Measurements from ENCODE around the gene GSG1.

The GSG1 gene

GRCh38 chr12:13128291-13128965 is 25.0 kb upstream of the GSG1 start:
- no peak for DNase-seq

GRCh38 chr12:13127444-13127843 is 24.0 kb upstream of the GSG1 start:
- TF ChIP-seq POLR2A (IDR thresholded peaks at IDR 0.05; ENCODE audit: low read length) (no peak), GATA1 (IDR thresholded peaks at IDR 0.05; ENCODE audit: low read depth, low read length) (no peak)
- DNase-seq: no peak

More at GRCh38 chr12:13128291-13128965, 25.0 kb upstream of the GSG1 start:
- TF ChIP-seq POLR2A (IDR thresholded peaks at IDR 0.05; ENCODE audit: low read length) (no peak), GATA1 (IDR thresholded peaks at IDR 0.05; ENCODE audit: low read depth, low read length) (no peak)

GRCh38 chr12:13126494-13126893 is 23.0 kb upstream of the GSG1 start:
- TF ChIP-seq GATA1 (IDR thresholded peaks at IDR 0.05; ENCODE audit: low read depth, low read length) (no peak), POLR2A (IDR thresholded peaks at IDR 0.05; ENCODE audit: low read length) (no peak)
- no peak for DNase-seq

DNA sequence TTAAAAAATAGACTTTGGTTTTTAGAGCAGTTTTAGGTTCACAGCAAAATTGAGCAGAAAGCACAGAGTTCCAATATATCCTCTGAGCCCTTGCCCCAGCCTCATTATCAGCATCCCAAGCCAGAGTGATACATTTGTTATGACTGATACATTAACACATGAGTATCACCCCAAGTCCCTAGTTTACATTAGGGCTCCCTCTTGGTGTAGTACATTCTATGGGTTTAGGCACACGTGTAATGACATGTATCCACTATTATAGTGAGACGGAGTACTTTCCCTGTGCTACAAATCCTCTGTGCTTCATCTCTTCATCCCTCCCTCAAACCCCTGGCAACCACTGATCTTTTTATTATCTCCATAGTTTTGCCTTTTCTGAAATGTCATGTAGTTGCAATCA is 22.5 kb upstream of the GSG1 start:
- TF ChIP-seq GATA1 (IDR thresholded peaks at IDR 0.05; ENCODE audit: low read depth, low read length) (no peak), POLR2A (IDR thresholded peaks at IDR 0.05; ENCODE audit: low read length) (no peak)

GRCh38 chr12:13124656-13125505 is 21.4 kb upstream of the GSG1 start:
- no peak for DNase-seq

More for the DNA sequence above, 22.5 kb upstream of the GSG1 start:
- DNase-seq: no peak

GRCh38 chr12:13121568-13121967 is 18.1 kb upstream of the GSG1 start:
- DNase-seq: no peak
- no peak for TF ChIP-seq GATA1 (IDR thresholded peaks at IDR 0.05; ENCODE audit: low read depth, low read length)
- TF ChIP-seq POLR2A (IDR thresholded peaks at IDR 0.05; ENCODE audit: low read length): no peak

More at GRCh38 chr12:13124656-13125505, 21.4 kb upstream of the GSG1 start:
- TF ChIP-seq GATA1 (IDR thresholded peaks at IDR 0.05; ENCODE audit: low read depth, low read length): no peak
- no peak for TF ChIP-seq POLR2A (IDR thresholded peaks at IDR 0.05; ENCODE audit: low read length)

GRCh38 chr12:13120413-13120812 is 16.9 kb upstream of the GSG1 start:
- TF ChIP-seq POLR2A (IDR thresholded peaks at IDR 0.05; ENCODE audit: low read length) (no peak), GATA1 (IDR thresholded peaks at IDR 0.05; ENCODE audit: low read depth, low read length) (no peak)
- DNase-seq: no peak

- no peak for DNase-seq
- TF ChIP-seq POLR2A (IDR thresholded peaks at IDR 0.05; ENCODE audit: low read length) (no peak), GATA1 (IDR thresholded peaks at IDR 0.05; ENCODE audit: low read depth, low read length) (no peak)
Observed at GRCh38 chr12:13119826-13120225, 16.4 kb upstream of the GSG1 start.

DNA sequence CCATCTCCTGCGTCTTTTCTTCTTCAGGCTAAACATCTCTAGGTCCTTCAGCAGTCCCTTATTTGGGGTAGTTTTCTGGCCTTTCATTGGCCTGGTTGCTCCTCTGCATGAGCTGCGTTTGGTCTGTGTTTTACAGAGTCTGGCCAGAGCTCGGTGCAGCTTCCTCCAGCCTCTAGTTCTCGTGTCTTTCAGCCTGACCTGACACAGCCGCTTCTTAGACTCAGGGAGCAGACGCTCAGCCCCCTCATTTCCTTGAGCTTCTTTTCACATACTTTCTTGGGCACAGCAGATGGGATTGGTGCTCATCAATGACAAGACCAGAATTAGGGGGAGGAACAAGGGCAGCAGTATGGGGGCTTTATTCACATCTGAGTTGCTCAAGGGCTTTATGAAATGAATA is 13.6 kb upstream of the GSG1 start:
- no peak for DNase-seq
- TF ChIP-seq GATA1 (IDR thresholded peaks at IDR 0.05; ENCODE audit: low read depth, low read length) (no peak), POLR2A (IDR thresholded peaks at IDR 0.05; ENCODE audit: low read length) (no peak)

DNA sequence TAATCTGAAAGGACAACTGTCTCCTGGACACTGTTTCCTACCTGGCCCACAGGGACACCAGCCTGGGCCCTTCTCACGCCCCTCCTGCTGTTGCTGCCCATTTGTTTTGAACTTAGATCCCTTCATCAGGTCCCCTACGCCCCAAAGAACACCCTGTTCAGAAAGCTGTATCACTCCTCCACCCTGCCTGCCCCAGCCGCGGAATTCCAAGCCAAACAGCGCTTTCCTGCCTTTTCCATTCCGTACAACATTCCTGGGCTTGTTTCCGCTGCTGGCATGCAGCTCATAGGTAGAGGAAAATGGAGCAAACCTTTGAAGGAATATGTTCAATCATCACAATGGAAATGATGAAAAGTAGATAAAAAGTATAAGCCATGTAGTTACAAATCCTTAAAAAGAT is 12.8 kb upstream of the GSG1 start:
- DNase-seq: no peak
- TF ChIP-seq GATA1 (IDR thresholded peaks at IDR 0.05; ENCODE audit: low read depth, low read length): no peak
- no peak for TF ChIP-seq POLR2A (IDR thresholded peaks at IDR 0.05; ENCODE audit: low read length)

DNA sequence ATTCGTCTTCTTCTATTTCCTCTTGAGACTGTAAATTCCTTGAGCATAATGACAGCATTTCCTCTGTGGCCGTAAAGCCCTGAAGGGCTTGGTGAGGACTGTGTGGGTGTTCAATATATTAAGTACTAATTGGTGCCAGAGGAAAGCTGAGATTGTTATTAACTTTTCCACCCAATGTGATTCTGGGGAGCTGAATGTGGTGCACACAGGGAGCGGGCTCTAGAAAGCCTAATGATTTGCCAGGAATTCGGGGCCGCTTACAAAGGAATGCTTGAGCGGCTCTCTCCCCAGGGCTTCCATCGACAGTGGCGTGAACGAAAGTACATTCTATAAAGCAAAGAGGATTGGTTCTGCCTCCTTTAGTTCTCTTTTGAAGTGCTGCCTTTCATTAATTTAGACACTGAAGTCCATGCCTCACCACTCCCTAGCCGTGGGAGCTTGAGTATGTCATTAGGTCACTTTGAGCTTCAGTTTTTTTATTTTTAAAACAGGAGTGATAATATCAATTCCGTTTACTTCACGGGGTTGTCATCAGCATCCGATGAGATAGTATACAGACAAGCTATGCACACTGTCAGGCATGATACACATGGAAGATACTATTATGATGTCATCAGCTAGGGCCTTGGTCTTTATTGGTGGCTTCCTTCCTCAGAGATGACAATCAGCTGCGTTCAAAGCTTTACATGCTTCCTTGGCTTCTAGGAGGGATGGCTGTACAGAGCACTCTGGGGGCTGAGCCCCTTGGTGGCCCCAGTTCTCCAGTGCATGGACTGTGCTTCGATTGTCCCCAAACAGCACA is 11.0 kb upstream of the GSG1 start:
- DNase-seq: no peak
- TF ChIP-seq POLR2A (IDR thresholded peaks at IDR 0.05; ENCODE audit: low read length): no peak
- TF ChIP-seq GATA1 (IDR thresholded peaks at IDR 0.05; ENCODE audit: low read depth, low read length): no peak

DNA sequence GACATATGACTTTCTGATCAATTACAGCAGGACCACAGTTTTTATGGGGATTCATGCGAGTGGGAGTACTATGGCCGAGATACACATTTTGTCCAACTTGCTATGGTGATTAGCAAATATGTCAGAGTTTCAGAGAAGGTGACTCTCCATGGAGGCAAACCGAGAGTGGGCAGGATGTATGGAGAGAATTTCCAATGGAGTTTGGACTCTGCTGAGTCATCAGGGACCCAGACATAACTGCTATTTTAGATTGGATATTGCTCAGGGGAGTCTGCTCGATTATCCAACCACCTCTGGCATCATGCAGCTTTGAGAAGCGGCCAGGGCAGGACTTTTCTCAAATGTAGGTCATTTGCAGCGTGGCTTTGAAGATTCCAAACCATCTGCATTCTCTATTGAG is 9.5 kb upstream of the GSG1 start:
- no peak for DNase-seq
- TF ChIP-seq POLR2A (IDR thresholded peaks at IDR 0.05; ENCODE audit: low read length) (no peak), GATA1 (IDR thresholded peaks at IDR 0.05; ENCODE audit: low read depth, low read length) (no peak)

DNA sequence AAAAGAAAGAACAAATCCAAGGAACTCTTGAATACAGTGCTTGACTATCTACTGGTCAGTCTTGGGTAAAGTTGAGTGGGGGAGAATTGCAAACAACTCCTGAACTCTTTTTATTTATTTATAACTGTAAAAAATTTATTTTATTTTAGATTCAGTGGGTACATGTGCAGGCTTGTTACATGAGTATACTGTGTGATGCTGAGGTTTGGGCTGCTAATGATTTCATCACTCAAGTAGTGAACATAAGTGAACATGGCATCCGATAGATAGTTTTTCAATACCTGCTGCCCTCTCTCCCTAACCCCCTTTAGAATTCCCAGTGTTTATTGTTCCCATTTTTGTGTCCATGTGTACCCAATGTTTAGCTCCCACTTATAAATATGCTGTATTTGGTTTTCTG is 3.2 kb upstream of the GSG1 start:
- no peak for DNase-seq
- no peak for TF ChIP-seq GATA1 (IDR thresholded peaks at IDR 0.05; ENCODE audit: low read depth, low read length)
- no peak for TF ChIP-seq POLR2A (IDR thresholded peaks at IDR 0.05; ENCODE audit: low read length)

GRCh38 chr12:13105781-13106180 is 2.3 kb upstream of the GSG1 start:
- TF ChIP-seq POLR2A (IDR thresholded peaks at IDR 0.05; ENCODE audit: low read length): no peak
- no peak for TF ChIP-seq GATA1 (IDR thresholded peaks at IDR 0.05; ENCODE audit: low read depth, low read length)
- DNase-seq: no peak
